H1 (cell line): ENCODE results near the gene SNAPIN. TPM values are rescaled to one million over a fixed set of nuclear protein-coding genes. Genes with fewer than 3 reads are reported as not detected.

ENCODE experiments used
- BACH1 ChIP-seq: IDR thresholded peaks from 2 replicates; pipeline ENCODE4 v1.6.1; 2012; ENCODE audit warnings: low read length, improper control_type of control experiment
- BRCA1 ChIP-seq: IDR thresholded peaks from 2 replicates; pipeline ENCODE4 v1.6.1; 2012; ENCODE audit warnings: low read depth, low read length, improper control_type of control experiment
- CBX8 ChIP-seq: fragments of 300-800, 300-1000 bp; sonication (generic); IDR thresholded peaks from 2 replicates; pipeline ENCODE4 v1.7.1; 2016; ENCODE audit warnings: low read depth, low read length, borderline replicate concordance
- CEBPB ChIP-seq: IDR thresholded peaks from 2 replicates; pipeline ENCODE4 v1.6.1; 2012; ENCODE audit warnings: low read depth, low read length
- CREB1 ChIP-seq: IDR thresholded peaks from 2 replicates; pipeline ENCODE4 v1.6.1; 2012; ENCODE audit warnings: inconsistent platforms
- E2F6 ChIP-seq: IDR thresholded peaks from 2 replicates; pipeline ENCODE4 v1.6.1; 2012; ENCODE audit warnings: inconsistent platforms
- EZH2 ChIP-seq: fragments of 200-600 bp; sonication (generic); IDR thresholded peaks from 2 replicates; pipeline ENCODE4 v1.7.1; 2012; ENCODE audit warnings: low read depth, mild to moderate bottlenecking, moderate library complexity, low read length, inconsistent platforms; ENCODE audit not compliant: severe bottlenecking
- GTF2F1 ChIP-seq: IDR thresholded peaks from 2 replicates; pipeline ENCODE4 v1.6.1; 2012; ENCODE audit warnings: low read depth, low read length, improper control_type of control experiment, borderline replicate concordance
- KDM4A ChIP-seq: IDR thresholded peaks from one replicate; pipeline ENCODE4 v1.7.1; 2012; ENCODE audit warnings: low read depth, mild to moderate bottlenecking, moderate library complexity, low read length, inconsistent platforms; ENCODE audit not compliant: severe bottlenecking
- KDM5A ChIP-seq: fragments of 200-600 bp; IDR thresholded peaks from 2 replicates; pipeline ENCODE4 v1.7.1; 2012; ENCODE audit warnings: mild to moderate bottlenecking, low read length, inconsistent platforms, mixed read lengths
- MAFK ChIP-seq: IDR thresholded peaks from 2 replicates; pipeline ENCODE4 v1.6.1; 2012; ENCODE audit warnings: low read depth, mild to moderate bottlenecking, improper control_type of control experiment, low read length
- POLR2A ChIP-seq, 2 experiments: IDR thresholded peaks; 1 replicate in 1 of 2; 2 replicates in 1 of 2; pipeline ENCODE4 v1.6.1; 2011; ENCODE audit warnings: low read depth in 2 of 2, low read length in 2 of 2, mild to moderate bottlenecking in 2 of 2; ENCODE audit errors: control extremely low read depth in 1 of 2
- SAP30 ChIP-seq: fragments of 300-600 bp; sonication (generic); IDR thresholded peaks from 2 replicates; pipeline ENCODE4 v1.7.1; 2012; ENCODE audit warnings: low read length, moderate library complexity, mild to moderate bottlenecking, inconsistent platforms; ENCODE audit not compliant: insufficient read depth, insufficient replicate concordance
- SIN3A ChIP-seq, 2 experiments: IDR thresholded peaks in 1 of 2; conservative IDR thresholded peaks in 1 of 2; 2 replicates each; pipeline ENCODE4 v1.6.1; 2011 to 2012; ENCODE audit warnings: low read length in 2 of 2, improper control_type of control experiment in 1 of 2, low read depth in 1 of 2, mild to moderate bottlenecking in 1 of 2
- SIX5 ChIP-seq: IDR thresholded peaks from 2 replicates; pipeline ENCODE4 v1.6.1; 2011; ENCODE audit warnings: mild to moderate bottlenecking, low read depth, low read length
- SP2 ChIP-seq: IDR thresholded peaks from 2 replicates; pipeline ENCODE4 v1.6.1; 2012; ENCODE audit warnings: mild to moderate bottlenecking, low read length, inconsistent platforms
- TAF7 ChIP-seq: optimal IDR thresholded peaks from 2 replicates; pipeline ENCODE3; 2011; ENCODE audit warnings: low read depth, mild to moderate bottlenecking, inconsistent platforms, low read length, moderate library complexity, borderline replicate concordance
- YY1 ChIP-seq: IDR thresholded peaks from 2 replicates; pipeline ENCODE4 v1.6.1; 2011; ENCODE audit warnings: low read depth, mild to moderate bottlenecking, low read length
- ZNF274 ChIP-seq: IDR thresholded peaks from 2 replicates; pipeline ENCODE4 v1.7.0; 2012; ENCODE audit warnings: low read length, borderline replicate concordance; ENCODE audit errors: extremely low read depth
- polyA plus RNA-seq, 7 experiments: library from polyadenylated mRNA; depleted of rRNA in 3 of 7; stranded (reverse) in 5 of 7; unstranded in 2 of 7; fragments of >200 nt in 5 of 7; fragments of 200-250 nt in 2 of 7; gene quantifications; 1 replicate in 5 of 7; 2 replicates in 1 of 7; 4 replicates in 1 of 7; pipeline versions ENCODE4 v1.2.1 to v1.2.3, GENCODE V29; 2011 to 2013; ENCODE audit warnings: missing spikeins in 2 of 7, mixed read lengths in 2 of 7
- total RNA-seq: library from RNA; stranded (reverse); fragmentation: NEBNext Ultra II Directional; extraction: Animal tissue kit (Norgen Biotek cat#: 25700); gene quantifications from 2 replicates; pipeline ENCODE4 v1.2.1, GENCODE V29; 2021

The SNAPIN gene
- total and polyA plus RNA-seq, 2 of the 8 experiments (the other 6 are each of a cell fraction or from before 2014, with no cell fraction given), result 25.7 to 31.1 TPM

- TF ChIP-seq CBX8 (no peak), POLR2A (IDR thresholded peaks at IDR 0.05; ENCODE audit: control extremely low read depth in 1 of 2, low read depth in 2 of 2, low read length in 2 of 2) (no peak), GTF2F1 (no peak), SAP30 (no peak), BRCA1 (no peak), E2F6 (0 out of 2 replicates have a peak, but pooled peaks have one; percentile 33), BACH1 (no peak), EZH2 (peak; percentile 64), SP2 (no peak), TAF7 (no peak), SIX5 (no peak), YY1 (no peak), KDM4A (peak; percentile 85), KDM5A (no peak), MAFK (no peak), ZNF274 (no peak), SIN3A (conservative IDR thresholded peaks at IDR 0.05 in 1 of 2, IDR thresholded peaks at IDR 0.05 in 1 of 2; ENCODE audit: low read depth in 1 of 2, low read length in 2 of 2) (peak; percentile 18 to 47; a peak in 1 of 4 replicates), CREB1 (no peak), CEBPB (no peak)
Observed at GRCh38 chr1:153679337-153680119, 21.0 kb downstream of the SNAPIN start (continued).
